HK-2 (cell line): ENCODE results near the gene SLC39A3.
A peak's percentile ranks its signal among the peaks of the same experiment; 100 is the strongest.

Experiments used
- DNase-seq: peaks from one replicate; pipeline ENCODE4 v3.0.0-alpha.2; 2018; ENCODE audit not compliant: unreplicated experiment

SLC39A3 gene, protein sequence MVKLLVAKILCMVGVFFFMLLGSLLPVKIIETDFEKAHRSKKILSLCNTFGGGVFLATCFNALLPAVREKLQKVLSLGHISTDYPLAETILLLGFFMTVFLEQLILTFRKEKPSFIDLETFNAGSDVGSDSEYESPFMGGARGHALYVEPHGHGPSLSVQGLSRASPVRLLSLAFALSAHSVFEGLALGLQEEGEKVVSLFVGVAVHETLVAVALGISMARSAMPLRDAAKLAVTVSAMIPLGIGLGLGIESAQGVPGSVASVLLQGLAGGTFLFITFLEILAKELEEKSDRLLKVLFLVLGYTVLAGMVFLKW

DNA sequence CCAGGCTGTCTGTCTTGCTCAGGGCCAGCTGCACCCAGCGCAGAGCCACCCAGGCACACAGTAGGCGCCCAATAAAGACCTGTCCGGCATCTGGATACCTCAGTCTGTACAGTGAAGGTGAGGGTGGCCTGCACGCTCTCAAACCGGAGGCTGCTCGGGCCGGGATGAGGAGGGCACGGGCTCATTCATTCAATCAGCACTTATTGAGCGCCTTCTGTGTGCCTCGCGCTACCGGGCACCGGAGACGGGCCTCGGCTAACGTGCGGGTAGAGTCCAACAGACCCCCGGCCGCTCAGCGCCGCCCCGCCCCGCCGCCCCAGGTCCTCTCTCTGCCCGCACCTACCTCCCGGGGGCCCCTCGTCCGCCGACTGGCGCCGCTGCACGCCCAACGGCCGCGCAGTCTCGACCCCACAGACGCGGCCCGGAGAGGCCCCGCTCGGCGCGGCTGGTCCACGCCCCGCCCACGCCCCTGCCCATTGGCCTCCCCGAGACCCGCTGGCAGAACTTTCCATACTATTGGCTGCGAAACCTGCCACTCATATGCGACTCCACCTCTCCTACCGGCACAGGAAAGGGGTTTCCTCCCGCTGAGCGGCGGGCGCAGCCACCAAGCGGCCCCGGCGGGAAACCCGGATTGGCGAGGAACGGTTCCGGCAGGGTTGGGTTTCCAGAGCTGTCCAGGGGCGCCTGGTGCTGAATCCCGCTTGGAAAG lies at the start of gene SLC39A3:
Gene SLC39A3, minus strand, starts transcription at position 416 of the 712 bp plus-strand sequence. CDS start 2,760 bp downstream, outside the sequence.
- DNase-seq: peak; percentile 100

DNA sequence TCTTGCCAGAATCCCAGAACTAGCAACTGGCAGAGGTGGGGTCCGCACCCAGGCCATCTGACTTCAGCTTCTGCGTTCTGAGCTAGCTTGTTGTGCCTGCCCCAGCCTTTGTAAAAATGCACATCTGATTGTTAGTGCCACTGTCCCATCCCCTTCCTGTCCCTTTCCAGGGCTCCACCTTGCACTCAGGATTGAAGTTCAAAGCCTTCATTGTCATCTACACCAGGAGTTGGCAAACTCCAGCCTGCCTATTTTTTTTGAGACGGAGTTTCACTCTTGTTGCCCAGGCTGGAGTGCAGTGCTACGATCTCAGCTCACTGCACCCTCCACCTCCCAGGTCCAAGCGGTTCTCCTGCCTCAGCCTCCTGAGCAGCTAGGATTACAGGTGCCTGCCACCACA lies 48.4 kb upstream of the SLC39A3 start:
- DNase-seq: no peak

DNA sequence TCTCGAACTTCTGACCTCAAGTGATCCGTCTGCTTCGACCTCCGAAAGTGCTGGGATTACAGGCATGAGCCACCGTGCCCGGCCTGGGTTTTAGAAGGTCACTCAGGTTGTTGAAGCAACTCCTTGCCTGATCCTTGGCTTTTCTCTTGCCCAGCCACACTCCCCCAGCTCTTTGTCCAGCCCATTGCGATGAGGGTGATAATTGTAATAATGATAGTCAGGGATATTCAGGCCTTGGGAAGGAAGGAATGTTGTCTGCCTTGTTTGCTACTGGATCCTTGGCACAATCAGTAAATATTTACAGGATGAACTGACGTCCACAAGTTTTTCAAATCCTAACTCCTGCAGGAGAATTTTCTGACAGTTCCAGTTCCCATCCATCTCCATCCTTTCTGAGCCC lies 47.3 kb upstream of the SLC39A3 start:
- no peak for DNase-seq

DNA sequence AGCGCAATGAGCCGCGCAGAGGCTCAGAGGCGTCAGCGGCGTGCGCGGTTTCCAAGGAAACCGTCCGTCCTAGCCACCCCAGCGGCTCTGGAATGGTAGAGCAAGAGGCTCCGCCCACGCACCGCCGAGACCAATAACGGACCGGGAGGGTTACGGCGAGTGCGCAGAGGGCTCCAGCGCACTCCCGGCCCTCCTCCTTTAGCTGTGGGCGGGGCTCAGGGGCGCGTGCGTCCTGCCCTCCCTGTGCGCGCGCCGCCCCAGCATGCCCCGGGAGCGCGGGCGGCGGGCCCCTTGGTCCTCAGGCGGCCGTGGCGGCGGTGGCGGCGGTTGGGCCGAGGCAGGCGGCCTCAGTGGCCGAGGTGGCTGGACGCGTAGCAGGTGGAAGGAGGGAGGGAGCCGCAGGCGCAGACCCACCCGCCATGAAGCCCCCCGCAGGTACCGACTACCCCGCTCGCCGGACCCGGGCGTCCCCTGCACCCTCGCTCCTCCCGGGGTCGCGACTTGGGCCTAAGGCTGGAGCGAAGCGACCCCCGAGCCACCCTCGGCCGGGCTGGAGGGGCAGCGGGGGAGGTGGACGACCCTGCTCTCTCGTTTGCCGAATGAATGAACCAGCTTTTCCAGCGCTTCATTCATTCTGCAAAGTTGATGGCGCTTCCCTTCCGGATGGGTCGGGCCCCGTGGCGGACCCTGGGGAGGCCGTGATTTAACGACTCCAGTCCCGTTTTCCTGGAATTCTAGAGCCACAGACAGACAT lies 45.6 kb upstream of the SLC39A3 start, which contains the start of gene THOP1:
Gene THOP1, plus strand, starts transcription at position 260 of the 754 bp plus-strand sequence. Its CDS starts 160 bp downstream, at position 420.
- peak; percentile 99 for DNase-seq

DNA sequence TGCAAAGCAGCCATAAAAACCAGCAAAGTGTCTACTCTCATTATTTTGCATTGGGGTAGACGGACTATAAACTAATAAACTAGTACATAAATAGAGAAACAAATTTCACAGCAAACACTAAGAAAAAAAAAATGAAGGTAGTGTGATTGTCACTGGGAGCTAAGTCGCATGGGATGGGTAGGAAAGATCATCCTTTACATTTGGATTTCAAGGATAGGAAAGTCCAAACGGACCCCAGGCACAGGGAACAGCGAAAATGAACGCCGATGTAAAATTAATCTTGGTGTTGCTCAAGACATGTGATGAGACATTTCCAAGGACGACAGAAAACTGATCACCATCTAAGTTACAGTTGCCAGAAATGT lies 43.9 kb upstream of the SLC39A3 start:
- DNase-seq: no peak

DNA sequence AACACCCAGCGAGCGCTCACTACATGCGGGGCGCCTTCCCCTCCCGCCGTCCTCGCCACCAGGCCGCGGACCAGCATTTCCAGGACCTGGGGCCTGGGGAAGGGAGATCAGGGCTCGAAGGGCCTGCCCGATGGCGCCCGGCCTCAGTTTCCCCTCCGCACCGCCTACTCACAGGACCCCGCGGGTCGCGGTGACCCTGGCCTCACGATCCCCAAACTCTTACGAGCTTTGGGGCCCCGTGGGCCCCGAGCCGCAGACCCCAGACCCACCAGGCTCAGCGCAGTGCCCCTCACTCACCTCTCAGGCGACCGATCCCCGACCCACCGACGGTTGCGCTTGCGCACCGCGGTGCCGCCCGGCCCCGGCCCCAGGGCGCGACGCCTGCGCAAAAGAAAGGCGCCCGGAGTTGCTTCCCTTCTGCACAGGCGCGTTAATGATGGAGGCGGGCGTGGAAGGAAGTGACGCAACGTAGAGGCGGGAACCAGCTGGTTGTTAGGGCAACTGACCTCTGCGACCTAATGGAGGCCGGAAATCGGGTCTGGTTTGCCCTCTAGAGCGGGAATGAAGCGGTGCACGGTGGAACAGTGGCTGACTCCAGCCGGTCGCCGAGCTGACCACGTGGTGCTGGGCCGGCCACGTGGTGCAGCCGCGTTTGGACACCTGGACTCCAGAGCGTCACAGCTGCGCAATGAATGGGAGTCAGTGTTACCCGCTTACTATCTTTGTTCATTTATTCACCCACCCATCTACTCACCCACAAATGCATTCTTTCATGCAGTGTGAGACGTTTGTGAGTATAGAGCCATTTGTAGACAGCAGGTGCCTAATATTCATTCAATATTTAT lies 43.3 kb upstream of the SLC39A3 start, which contains the start of gene SGTA:
Gene SGTA, minus strand, starts transcription at position 338 of the 845 bp plus-strand sequence. CDS start 14,205 bp downstream, outside the sequence.
- peak; percentile 98 for DNase-seq

DNA sequence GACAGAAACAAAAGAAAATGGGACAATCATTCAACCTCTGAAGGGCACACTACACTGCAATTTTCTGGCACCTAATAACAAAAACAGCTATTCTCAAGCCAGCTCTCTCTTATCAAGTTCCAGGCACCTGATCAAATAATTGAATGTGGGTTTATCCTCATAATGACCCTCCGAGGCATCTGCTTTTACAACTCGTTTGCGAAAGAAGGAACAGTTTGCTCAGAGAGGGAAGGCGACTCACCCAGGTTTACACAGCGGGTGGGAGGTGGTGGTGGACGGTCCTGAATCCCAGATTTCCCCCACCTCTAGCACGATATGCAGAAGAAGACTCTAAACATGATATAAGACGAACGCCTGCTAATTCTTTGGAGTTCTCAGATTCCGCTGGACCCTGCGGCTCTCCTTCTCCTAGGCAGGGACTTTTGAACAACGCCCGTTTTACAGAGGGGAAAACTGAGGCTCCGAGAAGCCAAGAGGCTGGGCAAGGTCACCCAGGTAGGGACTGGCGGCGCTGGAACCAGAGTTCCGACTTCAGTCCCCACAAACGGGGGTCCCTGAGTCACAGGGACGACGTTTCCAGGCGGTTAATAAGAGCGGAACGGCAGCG lies 42.6 kb upstream of the SLC39A3 start:
- DNase-seq: no peak

DNA sequence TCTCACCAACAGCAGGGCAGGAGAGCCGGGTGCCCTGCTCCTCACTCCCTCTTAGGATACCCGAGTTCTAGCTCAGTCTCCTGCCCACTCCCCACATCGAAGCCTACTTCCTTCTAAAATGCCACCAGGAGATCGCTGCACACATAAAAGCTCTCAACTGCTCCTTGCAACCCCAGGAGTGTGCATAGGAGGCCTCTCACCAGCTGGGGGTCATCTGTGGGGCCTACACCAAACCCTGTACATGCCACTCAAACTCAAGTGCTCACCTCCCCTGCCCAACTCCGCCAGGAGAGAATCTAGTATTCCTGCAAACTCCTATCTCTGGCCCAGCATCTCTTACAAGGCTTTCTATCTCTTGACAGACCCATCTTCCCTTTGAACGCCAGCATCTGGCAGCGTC lies 40.5 kb upstream of the SLC39A3 start:
- no peak for DNase-seq

DNA sequence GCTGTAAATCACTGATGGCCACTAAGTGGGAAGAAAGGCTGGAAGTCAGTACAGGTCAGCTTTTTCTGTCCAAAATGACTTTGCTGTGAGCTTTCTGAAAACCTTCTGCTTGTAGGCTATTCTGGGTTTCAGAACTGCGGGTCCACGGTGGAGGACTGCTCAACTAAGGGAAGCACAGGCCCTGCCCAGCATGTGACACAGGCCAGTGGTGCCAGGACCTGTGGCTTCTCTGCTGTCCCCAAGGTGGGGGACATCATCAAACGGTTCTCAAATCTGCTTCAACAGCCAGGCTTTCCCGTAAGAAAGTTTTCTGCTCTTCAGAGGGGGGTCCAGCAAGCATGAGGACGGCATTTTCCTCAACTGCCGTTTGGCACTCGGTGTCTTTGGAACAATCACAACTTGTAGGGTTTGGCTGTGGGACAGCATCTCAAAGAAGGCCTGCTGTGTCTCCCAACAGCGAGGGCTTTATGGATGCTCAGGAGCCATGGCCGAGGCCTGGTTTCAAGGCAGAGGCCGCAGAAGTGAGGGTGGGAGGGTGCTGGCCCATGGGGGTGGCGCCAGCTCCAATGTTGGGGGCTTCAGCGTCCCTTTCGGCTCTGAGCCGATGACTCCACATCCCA lies 39.4 kb upstream of the SLC39A3 start:
- DNase-seq: no peak

DNA sequence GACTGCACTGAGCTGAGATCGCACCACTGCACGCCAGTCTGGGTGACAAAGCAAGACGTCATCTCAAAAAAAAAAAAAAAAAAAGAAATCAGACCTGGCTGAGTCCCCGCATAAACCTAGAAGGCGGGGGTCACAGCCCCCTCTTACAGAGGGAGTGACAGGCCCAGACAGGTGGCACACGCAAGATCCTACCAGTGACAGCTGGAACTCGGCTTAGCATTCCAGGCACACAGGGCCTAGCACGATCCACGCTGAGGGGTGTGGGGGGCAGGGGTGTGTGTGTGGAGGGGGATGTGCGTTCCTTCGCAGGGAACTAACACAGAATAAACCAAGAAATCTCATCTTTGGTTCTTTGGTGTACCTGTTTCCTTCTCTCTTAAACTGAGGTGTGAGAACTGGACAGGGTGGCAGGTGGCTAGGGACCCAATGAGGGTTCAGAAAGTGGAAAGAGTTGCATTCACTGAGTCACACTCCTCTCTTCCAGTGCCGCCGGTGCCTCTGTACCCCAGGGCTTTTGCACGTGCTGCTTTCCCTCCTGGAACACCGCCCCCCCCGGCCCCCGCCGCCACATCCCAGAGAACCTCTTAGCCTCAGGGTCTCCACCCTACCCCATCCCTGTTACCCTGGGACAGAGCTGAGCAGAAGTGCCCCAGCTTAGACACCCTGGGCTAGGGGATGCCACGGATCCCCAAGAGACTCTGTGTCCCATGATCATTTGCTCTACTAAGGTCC lies 38.3 kb upstream of the SLC39A3 start:
- DNase-seq: no peak

DNA sequence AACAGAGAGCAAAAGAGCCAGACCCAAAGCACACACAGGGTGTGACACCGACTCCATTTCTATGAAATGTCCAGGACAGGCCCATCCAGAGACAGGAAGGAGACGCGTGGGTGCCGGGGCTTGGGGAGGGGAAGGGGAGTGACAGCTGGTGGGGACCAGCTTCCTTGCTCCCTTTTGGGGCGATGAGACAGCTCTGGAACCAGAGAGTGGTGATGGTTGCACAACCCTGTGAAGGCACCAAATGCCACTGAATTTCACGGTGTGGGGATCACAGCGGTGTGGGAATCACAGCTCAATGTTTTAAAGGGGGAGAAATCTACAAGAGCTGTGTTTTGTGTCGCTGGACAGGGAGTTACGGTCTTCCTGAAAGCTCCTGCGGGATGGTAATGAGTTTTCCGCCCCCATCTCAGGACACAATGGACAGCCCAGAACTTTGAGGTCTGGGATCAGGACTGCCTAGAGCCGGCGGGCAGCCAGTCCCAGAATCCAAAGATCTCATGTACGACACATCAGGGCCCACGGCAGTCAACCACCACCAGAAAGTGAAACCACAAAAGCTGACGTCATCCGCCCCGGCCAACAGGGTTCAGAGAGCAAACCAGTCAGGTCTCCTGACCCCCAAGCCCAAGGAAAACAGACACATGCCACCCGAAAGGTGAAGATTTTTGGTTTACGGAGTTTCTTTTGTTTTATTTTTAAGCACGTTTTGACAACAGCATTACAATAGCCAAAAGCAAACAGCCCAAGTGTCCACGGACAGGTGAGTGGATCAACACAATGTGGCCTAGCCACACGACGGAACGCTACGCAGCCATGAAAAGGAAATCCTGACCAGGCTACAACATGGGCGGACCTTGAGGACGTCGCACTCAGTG lies 36.0 kb upstream of the SLC39A3 start:
- DNase-seq: peak; percentile 58

DNA sequence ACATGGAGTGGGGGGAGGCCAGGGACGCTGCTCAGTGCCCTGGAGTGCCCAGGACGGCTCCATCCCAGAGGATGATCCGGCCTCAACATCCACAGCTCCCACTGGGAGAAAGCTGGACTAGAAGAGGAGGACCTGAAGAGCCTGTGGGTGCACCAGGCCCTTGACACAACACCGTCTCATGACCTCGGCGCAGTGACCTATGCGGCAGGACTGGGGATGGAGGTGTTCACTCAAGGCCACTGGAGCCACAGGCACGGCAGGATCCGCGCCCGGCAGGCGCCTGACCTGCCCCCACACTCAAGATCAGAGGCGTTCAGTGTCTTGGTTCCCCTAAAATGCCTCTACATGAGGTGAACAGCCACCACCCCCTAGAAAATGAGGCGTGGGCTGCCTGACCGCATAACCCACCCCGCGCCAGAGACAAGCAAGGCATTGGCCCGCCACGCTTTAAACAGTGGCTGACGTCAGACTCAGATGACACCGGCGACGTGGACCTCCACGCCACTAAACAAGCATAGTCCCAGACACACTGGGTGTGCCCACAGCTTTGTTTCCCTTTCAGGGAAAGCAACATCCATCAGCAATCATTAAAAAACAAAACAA lies 35.2 kb upstream of the SLC39A3 start:
- DNase-seq: no peak

DNA sequence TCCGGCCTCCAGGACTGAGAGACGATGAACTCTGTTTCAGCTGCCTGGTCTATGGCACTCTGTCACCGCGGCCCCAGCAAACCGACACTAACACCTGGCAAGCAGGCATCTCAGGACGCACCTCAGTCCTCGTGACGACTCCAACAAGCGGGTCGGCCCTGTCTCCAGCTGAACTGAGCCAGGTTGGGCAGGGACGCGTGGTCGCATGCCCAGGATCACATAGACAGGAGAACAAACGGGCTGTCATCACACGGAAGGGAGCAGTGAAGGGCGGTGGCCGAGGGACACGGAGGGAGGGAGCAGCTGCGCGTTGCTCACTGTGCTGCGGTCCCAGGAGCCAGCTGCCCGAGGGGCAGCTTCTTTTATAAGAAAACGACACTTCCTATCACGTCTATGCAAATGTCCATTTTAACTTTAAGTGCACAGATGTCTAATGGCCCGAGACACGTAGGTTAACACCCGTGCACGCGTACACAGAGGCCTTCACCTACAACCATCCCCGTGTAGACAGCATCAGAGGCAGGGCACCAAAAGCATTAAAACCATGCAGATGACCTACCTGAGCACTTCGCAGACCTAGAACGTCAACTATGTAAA lies 34.4 kb upstream of the SLC39A3 start:
- no peak for DNase-seq

DNA sequence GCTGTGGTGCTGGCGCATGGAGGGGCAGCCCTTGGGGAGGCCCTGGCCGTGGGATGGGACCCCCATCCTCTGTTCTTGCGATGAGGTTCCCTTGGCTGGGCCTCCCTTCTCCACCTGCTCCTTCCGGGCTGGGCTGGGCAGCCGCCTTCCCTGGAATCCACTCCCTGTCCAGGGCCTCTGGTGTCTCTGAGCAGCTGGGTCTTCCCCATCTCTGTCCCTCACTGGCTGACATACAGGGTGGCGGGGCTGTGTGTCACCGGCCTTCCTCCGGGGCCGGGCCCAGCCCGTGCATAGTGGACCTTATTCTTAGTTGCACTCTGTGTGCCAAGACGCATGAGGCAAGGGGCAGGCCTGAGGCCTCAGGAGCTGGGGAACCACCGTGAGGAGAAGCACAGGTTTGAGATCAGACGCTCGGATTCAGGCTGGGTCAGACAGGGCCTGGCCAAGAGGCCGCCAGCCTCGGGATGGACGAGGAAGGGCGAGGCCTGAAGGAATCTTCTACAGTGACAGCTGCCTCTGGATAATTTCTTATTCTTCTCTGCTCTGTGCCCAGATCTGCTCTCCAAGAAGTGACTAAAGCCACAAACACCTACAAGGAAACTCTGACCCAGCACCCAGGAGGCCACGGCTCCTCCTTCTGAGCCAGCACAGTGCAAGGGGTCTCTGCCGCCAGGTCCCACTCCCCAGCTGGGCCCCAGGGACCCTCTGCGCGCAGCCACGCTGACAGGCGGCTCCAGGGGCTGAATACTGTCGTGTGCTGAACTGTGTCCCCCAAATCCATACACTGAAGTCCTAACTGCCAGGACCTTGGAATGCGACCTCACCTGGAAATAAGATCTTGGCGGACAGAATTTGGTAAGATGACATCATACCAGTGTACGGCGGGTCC lies 32.2 kb upstream of the SLC39A3 start:
- DNase-seq: no peak

DNA sequence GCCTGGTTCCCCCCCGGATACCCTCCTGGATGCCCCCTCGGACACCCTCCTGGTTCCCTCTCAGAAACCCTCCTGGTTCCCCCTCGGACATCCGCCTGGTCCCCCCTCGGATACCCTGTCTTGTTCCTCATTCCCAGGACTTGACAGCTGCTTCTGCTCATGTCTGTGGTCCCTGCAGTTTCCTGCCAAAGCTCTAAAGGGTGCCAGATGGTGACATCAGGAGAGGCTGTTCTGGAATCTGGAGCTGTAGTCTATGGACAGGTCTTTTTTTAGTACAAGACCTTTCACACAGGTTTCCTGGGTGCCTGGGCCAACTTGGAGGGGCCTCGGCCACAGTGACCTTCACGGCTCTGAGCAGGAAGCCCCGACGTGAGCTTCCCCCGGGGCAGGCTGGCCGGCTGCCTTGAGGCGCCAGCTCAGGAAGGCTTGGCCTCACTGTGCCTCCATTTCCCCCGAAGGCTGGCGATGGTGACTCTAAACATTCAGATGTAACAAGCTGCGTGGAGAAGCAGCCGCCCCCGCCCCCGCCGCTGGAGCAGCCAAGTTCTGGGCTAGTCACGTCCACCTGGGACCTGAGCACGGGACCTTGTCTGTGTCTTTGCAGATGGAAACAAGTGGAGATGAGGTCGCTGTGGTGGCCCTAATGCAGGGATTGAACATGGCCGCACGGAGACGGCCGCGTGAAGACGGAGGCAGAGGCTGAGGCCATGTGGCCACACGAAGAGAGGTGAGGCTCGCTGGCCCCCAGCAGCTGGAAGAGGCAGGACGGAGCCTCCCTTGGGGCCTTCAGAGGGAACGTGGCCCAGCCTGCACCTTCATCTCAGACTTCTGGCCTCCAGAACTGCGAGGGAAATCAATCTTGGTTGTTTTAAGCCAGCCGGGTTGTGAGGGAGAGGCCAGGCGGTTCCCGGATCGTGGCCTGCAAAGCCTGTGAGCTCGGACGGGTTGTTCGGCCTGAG lies 30.5 kb upstream of the SLC39A3 start:
- DNase-seq: no peak

DNA sequence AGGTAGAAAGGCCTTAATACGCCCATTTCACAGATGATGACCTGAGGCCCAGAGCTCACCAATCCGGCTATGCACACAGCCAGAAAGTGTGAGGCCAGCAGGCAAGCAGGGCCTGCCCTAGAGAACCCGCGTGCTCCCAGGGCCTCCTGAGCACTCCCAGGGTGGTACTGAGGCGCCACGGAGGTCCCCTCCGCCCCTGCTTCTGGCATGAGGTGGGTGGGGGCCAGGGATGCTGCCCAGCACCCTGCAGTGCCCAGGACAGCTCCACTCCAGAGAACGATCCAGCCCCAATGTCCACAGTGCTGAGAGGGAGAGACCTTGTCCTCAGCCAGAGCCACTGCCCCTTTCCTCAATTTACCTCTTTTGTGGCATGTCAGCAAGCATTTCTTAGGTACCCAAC lies 29.4 kb upstream of the SLC39A3 start:
- no peak for DNase-seq
